IMR-90 (cell line): ENCODE data around the gene INPP5A. TPM values are rescaled to one million over a fixed set of nuclear protein-coding genes. Genes with fewer than 3 reads are reported as not detected.

Experiments
- ATAC-seq: fragments of 200-7000 bp; cut with Tn5 transposase; 2 replicates; pipeline ENCODE4 v1.9.1; 2020; ENCODE audit warnings: low read depth, mild to moderate bottlenecking, moderate library complexity
- BruUV-seq: library from RNA; stranded (reverse); fragments of 400-500 nt; replicated peaks from 2 replicates; lab custom pipeline; 2021; lab: Mats Ljungman, UMichigan
- CTCF ChIA-PET: fragments of 300-600 bp; formaldehyde crosslinking; extraction: SDS; loops from one replicate; lab custom pipeline; 2021; ENCODE audit warnings: antibody characterized with exemption; lab: Yijun Ruan, JAX
- POLR2A ChIA-PET: fragments of 300-600 bp; sonication (Branson Sonifier 250); formaldehyde crosslinking; loops from one replicate; lab custom pipeline; 2022; ENCODE audit warnings: antibody characterized with exemption; ENCODE audit not compliant: unreplicated experiment; lab: Charles Lee
- DNase-seq: peaks from one replicate; pipeline ENCODE4 v3.0.0; 2013
- H2AFZ ChIP-seq: replicated peaks from 2 replicates; pipeline ENCODE3; 2013; ENCODE audit warnings: low read length, mild to moderate bottlenecking; ENCODE audit not compliant: poor library complexity
- H2AK5ac ChIP-seq: 2 replicates; pipeline ENCODE4 v1.6.1; 2013; ENCODE audit warnings: low read depth, low read length, inconsistent platforms
- H2AK9ac ChIP-seq: replicated peaks from 2 replicates; pipeline ENCODE3; 2013; ENCODE audit warnings: mild to moderate bottlenecking, low read depth, low read length, moderate library complexity; ENCODE audit not compliant: poor library complexity
- H2BK120ac ChIP-seq: 2 replicates; pipeline ENCODE4 v1.6.1; 2013; ENCODE audit warnings: low read depth, low read length, inconsistent platforms
- H2BK15ac ChIP-seq: 3 replicates; pipeline ENCODE4 v1.6.1; 2013; ENCODE audit warnings: low read depth, low read length, inconsistent platforms
- H2BK20ac ChIP-seq: 2 replicates; pipeline ENCODE4 v1.6.1; 2013; ENCODE audit warnings: low read depth, mild to moderate bottlenecking, inconsistent platforms, low read length, moderate library complexity
- H2BK5ac ChIP-seq: 2 replicates; pipeline ENCODE4 v1.6.1; 2013; ENCODE audit warnings: mild to moderate bottlenecking, low read depth, low read length, inconsistent platforms; ENCODE audit not compliant: poor library complexity, severe bottlenecking
- H3K14ac ChIP-seq: replicated peaks from 2 replicates; pipeline ENCODE4 v1.6.1; 2013; ENCODE audit warnings: low read depth, low read length, inconsistent platforms
- H3K18ac ChIP-seq: 2 replicates; pipeline ENCODE4 v1.6.1; 2013; ENCODE audit warnings: low read depth, low read length, control low read depth
- H3K23ac ChIP-seq: 2 replicates; pipeline ENCODE4 v1.6.1; 2013; ENCODE audit warnings: low read depth, low read length, inconsistent platforms
- H3K27ac ChIP-seq: 2 replicates; pipeline ENCODE4 v1.5.1; 2013; ENCODE audit warnings: mild to moderate bottlenecking, control low read depth, low read length; ENCODE audit not compliant: insufficient read depth
- H3K27me3 ChIP-seq: 2 replicates; pipeline ENCODE4 v1.6.1; 2013; ENCODE audit warnings: low read length; ENCODE audit not compliant: control insufficient read depth, insufficient read depth
- H3K36me3 ChIP-seq: 2 replicates; pipeline ENCODE4 v1.6.1; 2013; ENCODE audit warnings: low read length, mixed read lengths; ENCODE audit not compliant: control insufficient read depth, insufficient read depth
- H3K4ac ChIP-seq: 2 replicates; pipeline ENCODE4 v1.6.1; 2013; ENCODE audit warnings: low read depth, low read length, inconsistent platforms
- H3K4me1 ChIP-seq: 2 replicates; pipeline ENCODE4 v1.6.1; 2013; ENCODE audit warnings: low read length, mixed read lengths; ENCODE audit not compliant: control insufficient read depth, insufficient read depth
- H3K4me2 ChIP-seq: 2 replicates; pipeline ENCODE4 v1.6.1; 2013; ENCODE audit warnings: low read depth, mild to moderate bottlenecking, control low read depth, low read length, moderate library complexity
- H3K4me3 ChIP-seq: 2 replicates; pipeline ENCODE4 v1.5.1; 2013; ENCODE audit warnings: low read depth, mild to moderate bottlenecking, control low read depth, low read length, moderate library complexity; ENCODE audit not compliant: insufficient read depth
- H3K56ac ChIP-seq: 2 replicates; pipeline ENCODE4 v1.6.1; 2013; ENCODE audit warnings: low read length, inconsistent platforms; ENCODE audit not compliant: insufficient read depth; ENCODE audit errors: extremely low read depth
- H3K79me1 ChIP-seq, 2 experiments: 2 replicates each; pipeline ENCODE4 v1.6.1; 2013; ENCODE audit warnings: low read length in 2 of 2, inconsistent platforms in 1 of 2, low read depth in 1 of 2
- H3K9ac ChIP-seq: 2 replicates; pipeline ENCODE4 v1.6.1; 2013; ENCODE audit warnings: low read depth, low read length, control low read depth
- H3K9me1 ChIP-seq: 2 replicates; pipeline ENCODE4 v1.6.1; 2013; ENCODE audit warnings: low read length, inconsistent platforms; ENCODE audit not compliant: insufficient read depth
- H3K9me3 ChIP-seq: 2 replicates; pipeline ENCODE4 v1.6.1; 2013; ENCODE audit warnings: low read length; ENCODE audit not compliant: control insufficient read depth, insufficient read depth
- H4K20me1 ChIP-seq: 2 replicates; pipeline ENCODE4 v1.6.1; 2013; ENCODE audit warnings: low read length, inconsistent platforms; ENCODE audit not compliant: insufficient read depth
- H4K5ac ChIP-seq: 2 replicates; pipeline ENCODE4 v1.6.1; 2013; ENCODE audit warnings: mild to moderate bottlenecking, low read depth, low read length, control low read depth
- H4K8ac ChIP-seq, 2 experiments: 2 replicates each; pipeline ENCODE4 v1.6.1; 2013; ENCODE audit warnings: low read depth in 2 of 2, low read length in 2 of 2, control low read depth in 1 of 2, inconsistent platforms in 1 of 2
- H4K91ac ChIP-seq: 2 replicates; pipeline ENCODE4 v1.6.1; 2013; ENCODE audit warnings: low read depth, low read length, inconsistent platforms; ENCODE audit not compliant: insufficient read depth
- CTCF ChIP-seq: conservative IDR thresholded peaks from 2 replicates; pipeline ENCODE4 v1.5.1; 2012; ENCODE audit warnings: mild to moderate bottlenecking, low read depth, low read length, improper control_type of control experiment
- MAFK ChIP-seq: IDR thresholded peaks from 2 replicates; pipeline ENCODE4 v1.6.1; 2012; ENCODE audit warnings: low read depth, low read length, improper control_type of control experiment
- MAZ ChIP-seq: IDR thresholded peaks from 2 replicates; pipeline ENCODE4 v1.6.1; 2012; ENCODE audit warnings: low read depth, mild to moderate bottlenecking, low read length, improper control_type of control experiment, moderate library complexity, borderline replicate concordance
- MXI1 ChIP-seq: IDR thresholded peaks from 2 replicates; pipeline ENCODE4 v1.6.1; 2012; ENCODE audit warnings: low read depth, mild to moderate bottlenecking, low read length, moderate library complexity, borderline replicate concordance
- NFE2L2 ChIP-seq: fragments of 150-350 bp; IDR thresholded peaks from 2 replicates; pipeline ENCODE4 v1.6.1; 2016; ENCODE audit warnings: low read depth, mild to moderate bottlenecking, low read length
- RAD21 ChIP-seq: IDR thresholded peaks from 2 replicates; pipeline ENCODE4 v1.6.1; 2012; ENCODE audit warnings: low read length, improper control_type of control experiment
- RCOR1 ChIP-seq: IDR thresholded peaks from 2 replicates; pipeline ENCODE4 v1.6.1; 2012; ENCODE audit warnings: mild to moderate bottlenecking, low read length, improper control_type of control experiment; ENCODE audit not compliant: insufficient replicate concordance
- USF2 ChIP-seq: fragments of 150-350 bp; IDR thresholded peaks from 2 replicates; pipeline ENCODE4 v1.6.1; 2017; ENCODE audit warnings: mild to moderate bottlenecking, antibody characterized with exemption, low read length, low read depth
- WGBS, 2 experiments: methylation state at CpG; one replicate each; pipeline versions ENCODE4 v1.1.5 to v1.1.7; 2013; ENCODE audit warnings: missing lambda C conversion rate in 2 of 2; ENCODE audit not compliant: insufficient read length in 1 of 2; ENCODE audit errors: extremely low coverage in 2 of 2; 5-methylcytosine and 5-hydroxymethylcytosine counted together
- dilution Hi-C: fragments of 300-500 bp; cut with HindIII; formaldehyde crosslinking; loops from one replicate; pipeline ENCODE4 v1.14.3; 2018; ENCODE audit warnings: low sequenced_read_pairs; ENCODE audit not compliant: unreplicated experiment
- in situ Hi-C: fragments of 300-500 bp; cut with MboI; formaldehyde crosslinking; loops from 3 replicates; pipeline ENCODE4 v1.14.3; 2019; ENCODE audit warnings: low sequenced_read_pairs, inconsistent platforms, mixed read lengths
- intact Hi-C: fragments of 100-400 bp; cut with micrococcal nuclease; formaldehyde crosslinking; loops from 2 replicates; pipeline ENCODE4 v1.10.0; 2022
- polyA plus RNA-seq, 3 experiments: library from polyadenylated mRNA; depleted of rRNA; stranded (reverse); fragments of >200 nt; gene quantifications; 2 replicates each; pipeline ENCODE4 v1.2.3, GENCODE V29; 2012; ENCODE audit warnings: low replicate concordance in 1 of 3
- total RNA-seq: library from RNA; depleted of rRNA; stranded (reverse); fragments of >200 nt; gene quantifications from 2 replicates; pipeline ENCODE4 v1.2.3, GENCODE V29; 2012

The INPP5A gene
- total and polyA plus RNA-seq, 2 of the 4 experiments (the other 2 are of a cell fraction) = 21.4 to 36.7 TPM

- H2BK5ac ChIP-seq = no peak overlapping the region
- intact Hi-C loops = no loop called here
- ATAC-seq = no peak
- no peak overlapping the region for H3K4ac ChIP-seq
- no peak overlapping the region for H2BK120ac ChIP-seq
- H3K56ac ChIP-seq = no peak overlapping the region
- H3K9me3 ChIP-seq = no peaks in the 10 kb centered on the region
- POLR2A ChIA-PET = no interaction called here
- no peak overlapping the region for H4K5ac ChIP-seq
- in situ Hi-C loops = no loop called here
- WGBS, 2 experiments = 75% methylated on average over 4 of the region's 12 CpGs; no CpG with 5 or more reads in 1 of the 2 experiments
- H4K8ac ChIP-seq = no peak overlapping the region
- dilution Hi-C loops = no loop called here
- H3K4me1 ChIP-seq = peaks cover 9% of the 10 kb centered on the region
- DNase-seq = no peak
- no peak overlapping the region for H3K27ac ChIP-seq
- no peak overlapping the region for H3K9ac ChIP-seq
- no peak overlapping the region for H4K91ac ChIP-seq
- no peak overlapping the region for H2AK5ac ChIP-seq
- H2BK20ac ChIP-seq = no peak overlapping the region
- peaks cover 0 to 7% of the 10 kb centered on the region in 2 experiments; a peak in 1 of 4 replicates for H3K79me1 ChIP-seq
- no peak overlapping the region for H3K14ac ChIP-seq
- TF ChIP-seq USF2 (no peak), MAFK (no peak), RCOR1 (no peak), MAZ (no peak), CTCF (no peak), NFE2L2 (no peak), MXI1 (no peak), RAD21 (no peak)
- CTCF ChIA-PET = no interaction called here
- BruUV-seq = no TSS peak
- H3K27me3 ChIP-seq = no peaks in the 10 kb centered on the region
- no peak overlapping the region for H2BK15ac ChIP-seq
- no peaks in the 10 kb centered on the region; the same call in 1 of the 2 replicates for H3K9me1 ChIP-seq
- H3K36me3 ChIP-seq = no peaks in the 10 kb centered on the region
- H2AK9ac ChIP-seq = no peak overlapping the region
- H3K4me3 ChIP-seq = no peak overlapping the region
- no peak overlapping the region for H2AFZ ChIP-seq
- H3K23ac ChIP-seq = no peak overlapping the region
- no peak overlapping the region for H3K18ac ChIP-seq
- no peak overlapping the region for H3K4me2 ChIP-seq
- H4K20me1 ChIP-seq = no peaks in the 10 kb centered on the region; the same call in 1 of the 2 replicates
Measured at GRCh38 chr10:132742837-132743194, 205.2 kb downstream of the INPP5A start.
